Uterus (tissue), 2 donors: Measurements from ENCODE around the gene PA2G4.

Experiments used
- POLR2A ChIP-seq, 2 donors: fragments of 450-650 bp; IDR thresholded peaks; one replicate each; pipeline ENCODE4 v1.6.1; 2016; ENCODE audit warnings: antibody characterized with exemption in 2 of 2, mild to moderate bottlenecking in 1 of 2, moderate library complexity in 1 of 2
- TF ChIP-seq, protein P1 (sequence below), 4 experiments: fragments of 200-600 bp in 2 of 4; fragments of 450-650 bp in 2 of 4; sonication (generic) in 2 of 4; IDR thresholded peaks; one replicate each; pipeline ENCODE4 v1.5.1; 2016 to 2019; ENCODE audit warnings: antibody characterized with exemption in 4 of 4, mild to moderate bottlenecking in 2 of 4, moderate library complexity in 1 of 4

DNA sequence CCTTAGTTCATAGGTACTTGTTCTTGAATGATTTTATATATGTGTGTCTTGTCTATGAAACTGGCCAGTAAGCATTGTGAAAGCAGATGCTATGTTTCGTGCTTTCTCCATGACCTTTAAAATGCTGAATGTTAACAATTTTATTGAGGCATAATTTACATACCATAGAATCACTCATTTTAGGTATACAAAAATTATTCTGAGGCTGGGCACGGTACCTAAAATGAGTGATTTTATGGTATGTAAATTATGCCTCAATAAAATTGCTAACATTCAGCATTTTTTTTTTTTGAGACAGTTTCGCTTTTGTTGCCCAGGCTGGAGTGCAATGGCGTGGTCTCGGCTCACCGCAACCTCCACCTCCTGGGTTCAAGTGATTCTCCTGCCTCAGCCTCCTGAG, 30.5 kb downstream of the PA2G4 start:
- TF ChIP-seq, protein P1, sequence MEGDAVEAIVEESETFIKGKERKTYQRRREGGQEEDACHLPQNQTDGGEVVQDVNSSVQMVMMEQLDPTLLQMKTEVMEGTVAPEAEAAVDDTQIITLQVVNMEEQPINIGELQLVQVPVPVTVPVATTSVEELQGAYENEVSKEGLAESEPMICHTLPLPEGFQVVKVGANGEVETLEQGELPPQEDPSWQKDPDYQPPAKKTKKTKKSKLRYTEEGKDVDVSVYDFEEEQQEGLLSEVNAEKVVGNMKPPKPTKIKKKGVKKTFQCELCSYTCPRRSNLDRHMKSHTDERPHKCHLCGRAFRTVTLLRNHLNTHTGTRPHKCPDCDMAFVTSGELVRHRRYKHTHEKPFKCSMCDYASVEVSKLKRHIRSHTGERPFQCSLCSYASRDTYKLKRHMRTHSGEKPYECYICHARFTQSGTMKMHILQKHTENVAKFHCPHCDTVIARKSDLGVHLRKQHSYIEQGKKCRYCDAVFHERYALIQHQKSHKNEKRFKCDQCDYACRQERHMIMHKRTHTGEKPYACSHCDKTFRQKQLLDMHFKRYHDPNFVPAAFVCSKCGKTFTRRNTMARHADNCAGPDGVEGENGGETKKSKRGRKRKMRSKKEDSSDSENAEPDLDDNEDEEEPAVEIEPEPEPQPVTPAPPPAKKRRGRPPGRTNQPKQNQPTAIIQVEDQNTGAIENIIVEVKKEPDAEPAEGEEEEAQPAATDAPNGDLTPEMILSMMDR (IDR thresholded peaks at IDR 0.05): no peak
- TF ChIP-seq POLR2A (IDR thresholded peaks at IDR 0.05): no peak
